GM21737 (cell line): ENCODE data around the gene POU2AF3.

Experiments
- ATAC-seq: cut with Tn5 transposase; IDR thresholded peaks from one replicate; pipeline ENCODE4 v1.9.1; 2021; ENCODE audit warnings: mild to moderate bottlenecking, moderate library complexity; ENCODE audit not compliant: unreplicated experiment

Gene POU2AF3

DNA sequence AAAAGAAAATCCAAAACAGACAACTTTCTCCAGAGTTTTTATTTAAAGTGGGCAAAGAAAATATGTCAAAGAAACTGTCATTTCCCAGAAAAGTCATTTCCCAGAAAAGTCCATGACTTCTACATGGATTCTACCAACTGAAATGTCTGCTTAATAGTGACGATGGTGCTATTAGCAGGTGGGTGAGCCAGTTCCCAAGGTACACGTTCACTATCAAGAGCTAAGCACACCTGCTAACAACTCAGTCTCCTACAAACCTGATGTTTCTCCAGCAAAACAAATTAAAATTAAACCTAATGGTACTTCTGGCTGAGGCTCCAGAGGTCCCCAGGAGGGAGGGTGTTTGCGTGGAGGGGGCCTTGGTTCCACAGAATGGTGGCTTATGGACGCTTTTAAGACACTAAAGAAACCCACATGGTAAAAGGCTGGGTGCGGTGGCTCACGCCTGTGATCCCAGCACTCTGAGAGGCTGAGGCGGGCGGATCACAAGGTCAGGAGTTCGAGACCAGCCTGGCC lies 53.9 kb downstream of the POU2AF3 start:
- no peak for ATAC-seq

DNA sequence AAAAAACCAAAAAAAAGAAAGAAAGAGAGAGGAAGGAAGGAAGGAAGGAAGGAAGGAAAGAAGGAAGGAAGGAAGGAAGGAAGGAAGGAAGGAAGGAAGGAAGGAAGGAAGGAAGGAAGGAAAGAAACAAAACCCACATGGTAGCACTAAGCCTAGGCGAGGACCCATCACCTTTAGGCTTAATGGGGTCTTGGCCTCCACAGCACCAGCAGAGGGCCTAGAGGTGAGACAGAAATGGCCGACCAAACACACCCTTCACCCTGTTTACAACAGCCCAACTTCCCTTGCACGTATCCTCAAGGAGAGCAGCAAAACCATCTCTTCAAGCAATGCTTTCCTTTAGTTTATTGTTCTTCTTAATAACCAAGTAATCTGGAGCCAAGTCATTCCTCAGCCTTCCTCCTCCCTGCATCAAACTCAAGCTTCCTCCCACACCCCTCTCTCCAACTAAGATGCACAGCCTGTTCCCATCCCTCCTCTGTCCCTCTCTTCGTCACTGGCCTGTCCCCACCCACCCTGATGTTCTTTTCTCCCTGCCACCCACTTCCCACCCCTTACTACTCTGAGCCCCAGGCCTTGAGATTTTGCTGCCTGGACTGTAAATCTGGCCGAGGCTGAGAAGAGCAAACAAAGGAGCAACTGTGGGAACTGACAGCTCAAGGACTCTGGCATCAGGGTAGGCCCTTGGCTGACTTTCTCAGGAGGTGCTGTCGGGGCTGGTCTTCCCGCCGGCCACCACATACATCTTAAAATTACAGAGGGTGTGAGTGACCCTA lies 54.8 kb downstream of the POU2AF3 start:
- ATAC-seq = no peak

DNA sequence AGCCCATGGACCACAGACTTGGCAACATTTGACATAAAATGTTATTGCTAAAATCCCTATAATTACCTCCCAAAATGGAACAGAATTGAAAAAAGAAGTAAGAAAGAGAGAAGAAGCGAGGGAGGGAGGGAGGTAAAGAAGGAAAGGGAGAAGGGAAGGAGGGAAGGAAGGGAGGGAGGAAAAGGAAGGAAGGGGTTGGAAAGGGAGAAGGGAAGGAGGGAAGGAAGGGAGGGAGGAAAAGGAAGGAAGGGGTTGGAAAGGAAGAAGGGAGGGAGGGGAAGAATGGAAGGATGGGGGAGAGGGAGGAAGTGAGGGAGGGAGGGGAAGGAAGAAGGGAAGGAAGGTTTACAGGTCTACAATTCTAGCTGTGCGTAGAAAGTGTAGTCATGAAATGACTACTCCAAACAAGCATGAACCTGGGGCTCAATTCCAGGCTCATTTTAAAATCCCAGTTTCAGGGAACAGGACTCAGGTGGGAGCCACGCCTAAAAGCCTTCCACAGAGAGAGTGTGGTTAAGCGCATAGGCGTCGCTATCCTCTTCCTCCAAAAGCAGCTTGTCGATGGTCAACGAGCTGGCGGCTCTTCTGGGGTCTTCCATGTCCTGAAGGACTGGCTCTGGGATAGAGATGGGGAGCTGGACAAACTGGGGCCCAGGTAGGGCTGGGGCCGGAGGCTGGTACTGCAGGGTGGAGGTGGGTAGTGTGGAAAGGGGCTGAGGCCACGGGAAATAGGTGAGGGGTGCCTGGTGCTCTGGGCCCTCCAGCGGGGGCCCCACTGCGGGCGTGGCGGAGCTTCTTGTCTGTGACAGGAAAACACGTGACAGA lies 55.6 kb downstream of the POU2AF3 start:
- no peak for ATAC-seq

DNA sequence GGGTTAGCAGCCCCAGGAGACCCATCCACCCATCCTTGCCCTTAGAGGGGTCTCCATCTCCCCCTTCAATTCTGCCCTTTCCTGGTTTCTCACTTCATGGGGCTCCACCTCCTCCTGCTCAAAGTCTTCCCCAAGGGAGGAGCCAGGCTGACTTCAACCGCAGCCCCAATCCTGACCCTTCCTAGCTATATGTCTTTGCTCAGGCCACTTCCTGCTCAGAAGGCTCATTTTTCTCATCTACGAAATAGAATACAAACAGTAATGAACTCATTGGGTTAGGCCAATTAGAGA lies 56.2 kb downstream of the POU2AF3 start:
- no peak for ATAC-seq

DNA sequence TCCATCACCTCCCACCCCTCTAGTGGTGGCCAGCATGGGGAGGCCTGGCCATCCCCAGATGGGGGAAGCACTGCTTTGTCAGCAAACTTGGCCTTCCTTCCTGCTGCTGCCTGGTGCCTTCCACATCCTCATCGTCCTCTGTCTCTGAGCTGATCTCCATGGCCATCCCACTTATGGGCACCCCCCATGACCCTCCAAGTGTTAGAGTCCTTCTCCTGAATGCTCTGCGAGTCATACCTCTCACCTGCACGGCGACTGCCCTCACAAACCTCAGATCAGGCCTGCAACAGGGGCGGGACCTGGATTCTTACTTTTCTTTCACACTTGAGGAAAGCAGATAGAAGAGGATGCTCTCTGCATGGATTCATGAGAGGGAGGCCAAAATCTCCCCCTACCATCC lies 56.8 kb downstream of the POU2AF3 start:
- no peak for ATAC-seq

DNA sequence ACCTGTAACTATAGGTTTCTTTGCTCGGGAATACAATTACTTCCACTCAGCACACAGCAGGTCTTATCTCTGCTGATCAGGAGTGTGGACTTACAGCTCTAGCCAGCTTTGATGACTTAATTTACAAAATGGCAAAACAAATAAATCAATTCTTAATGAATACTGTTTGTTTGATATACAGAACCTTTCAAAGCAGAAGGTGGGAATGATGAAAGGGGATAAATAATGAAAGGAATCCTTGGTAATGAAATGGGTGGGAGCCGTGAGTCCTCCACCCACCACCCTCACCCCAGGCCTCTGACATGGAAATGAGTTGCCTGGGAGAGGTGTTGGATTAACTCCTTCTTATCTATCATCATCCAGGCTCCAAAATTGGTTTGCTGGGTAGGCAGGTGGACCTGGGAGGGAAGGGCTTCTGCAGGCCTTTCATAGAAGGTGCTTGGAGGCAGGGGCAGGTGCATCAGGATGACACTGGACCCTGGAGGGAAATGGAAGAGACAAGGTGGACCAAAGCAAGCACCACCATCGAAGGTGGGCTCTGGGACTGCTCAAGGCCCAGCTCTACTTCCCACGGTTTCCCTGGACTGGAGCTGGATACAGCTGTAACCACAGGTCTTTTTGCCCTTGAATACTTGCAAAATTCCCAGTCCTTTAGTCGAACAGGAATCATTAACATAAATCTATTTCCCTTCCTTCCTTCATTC lies 57.8 kb downstream of the POU2AF3 start:
- ATAC-seq = no peak

DNA sequence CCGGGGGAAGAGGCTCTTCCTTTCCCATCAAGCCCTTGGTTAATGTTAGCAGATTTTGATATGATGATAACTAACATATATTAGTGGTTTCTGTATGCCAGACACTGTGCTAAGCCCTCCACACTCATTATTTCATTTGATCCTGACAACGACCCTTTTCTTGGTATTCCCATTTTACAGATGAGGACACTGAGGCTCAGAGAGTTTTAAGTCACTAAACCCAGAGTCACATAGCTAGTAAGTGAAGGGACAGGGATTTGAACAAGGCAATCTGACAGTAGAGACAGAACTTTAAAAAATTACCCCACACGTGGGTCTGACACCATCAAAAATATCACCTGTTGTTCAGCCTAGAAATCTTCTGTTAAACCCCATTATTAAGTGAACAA lies 58.3 kb downstream of the POU2AF3 start:
- ATAC-seq = no peak

DNA sequence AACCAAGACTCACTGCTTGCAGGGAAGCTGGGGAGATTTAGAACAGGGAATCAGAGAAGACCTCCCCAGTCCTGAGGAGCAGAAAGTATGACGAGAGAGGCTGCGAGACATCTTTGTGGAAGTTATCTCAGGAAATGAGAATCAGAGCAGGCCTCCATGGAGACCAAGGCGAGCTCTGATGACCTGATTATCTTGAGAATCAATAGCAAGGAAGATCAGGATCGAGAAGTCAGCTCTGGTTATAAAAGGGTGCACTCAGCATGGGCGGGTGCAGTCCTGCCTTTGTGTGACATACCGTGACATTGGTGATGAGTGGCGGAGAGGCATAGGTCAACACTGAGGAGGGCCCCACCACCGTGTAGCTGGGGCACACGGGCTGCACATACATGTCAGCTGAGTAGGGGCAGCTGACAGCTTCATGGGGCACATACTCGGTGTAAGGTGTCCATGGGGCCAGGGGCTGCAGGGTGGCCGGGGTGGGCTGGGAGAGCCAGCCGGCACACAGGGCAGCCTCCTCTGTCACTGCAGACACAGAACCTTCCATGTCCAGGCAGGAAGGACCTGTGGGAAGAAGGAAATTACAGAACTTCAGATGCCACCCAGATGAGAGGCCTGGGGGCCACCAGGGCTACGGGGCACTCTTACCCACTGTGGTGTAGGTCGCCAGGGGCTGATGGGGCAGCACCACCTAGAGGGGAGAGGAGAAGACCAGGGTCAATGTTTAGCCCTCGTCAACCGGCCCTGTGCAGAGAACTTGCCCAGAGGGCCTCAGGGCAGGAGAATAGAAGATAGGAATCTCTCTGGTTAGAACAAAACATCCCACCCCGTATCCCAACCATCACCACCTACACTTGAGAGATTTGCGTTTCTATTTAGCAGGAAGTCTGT lies 59.0 kb downstream of the POU2AF3 start:
- ATAC-seq = no peak
